Astrocyte of the spinal cord (primary cell): ENCODE measurements around the gene DNM2.

Source experiments
- DNase-seq: peaks from one replicate; pipeline ENCODE4 v3.0.0; 2011; ENCODE audit warnings: low read depth, low spot score
- H3K4me3 ChIP-seq: 2 replicates; pipeline ENCODE4 v1.5.1; 2011; ENCODE audit warnings: low read depth, mild to moderate bottlenecking, low read length, moderate library complexity
- CTCF ChIP-seq: IDR thresholded peaks from 2 replicates; pipeline ENCODE4 v1.5.1; 2012; ENCODE audit warnings: low read depth, mild to moderate bottlenecking, low read length, inconsistent platforms
- in situ Hi-C: cut with HindIII; loops from 2 replicates; pipeline ENCODE4 v1.10.0; 2017; ENCODE audit warnings: low sequenced_read_pairs

DNM2 gene

GRCh38 chr19:10878253-10878652 lies 160.4 kb downstream of the DNM2 start:
- no peak for TF ChIP-seq CTCF
- in situ Hi-C loops = no loop called here
- H3K4me3 ChIP-seq = no peak overlapping the region
- DNase-seq = no peak
